GM21619 (cell line): ENCODE measurements around the gene PDE4D.
"Not testable (repeated sequence)": the region's sequence is repeated elsewhere in the genome, so short reads cannot be mapped to it uniquely, and the experiment has no call there.

Experiments used
- ATAC-seq: cut with Tn5 transposase; IDR thresholded peaks from one replicate; pipeline ENCODE4 v1.9.1; 2021; ENCODE audit not compliant: unreplicated experiment

Gene PDE4D

DNA sequence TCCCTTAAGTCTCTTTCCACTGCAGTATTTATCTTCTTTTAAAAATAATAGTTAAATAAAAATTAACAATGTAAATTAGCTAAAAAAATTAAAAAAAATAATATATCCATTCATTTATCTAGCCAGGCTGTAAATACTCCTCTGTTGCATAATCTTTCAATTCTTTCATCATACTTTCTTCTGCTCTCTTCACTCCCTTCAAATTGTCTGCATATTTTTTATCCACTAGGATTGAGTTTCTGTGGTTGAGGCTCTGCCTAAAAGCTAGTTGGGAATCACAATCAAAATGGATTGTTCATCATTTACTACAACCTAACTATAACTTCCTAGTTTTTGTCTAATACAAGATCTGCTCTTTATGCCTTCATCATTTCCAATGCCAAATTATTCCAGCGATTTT, 182.2 kb downstream of the PDE4D start:
- no peak for ATAC-seq

DNA sequence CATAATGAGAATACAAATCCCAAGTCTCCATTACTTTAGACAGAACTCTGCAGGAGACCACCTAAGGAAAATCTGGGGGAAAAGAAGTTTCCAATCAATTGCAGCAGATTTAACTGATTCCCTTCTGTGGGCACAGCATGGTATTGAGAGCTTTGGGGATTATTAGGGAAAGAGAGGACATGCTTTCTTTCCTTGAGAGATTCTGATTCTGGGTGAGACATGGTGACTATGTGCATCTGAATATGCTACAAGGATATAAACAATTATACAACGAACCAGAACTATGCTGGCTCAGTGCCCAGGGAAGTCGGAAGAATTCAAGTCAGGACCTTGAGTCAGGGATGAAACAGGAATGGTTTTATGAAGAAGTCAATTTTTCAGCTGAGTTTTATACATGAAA, 183.7 kb downstream of the PDE4D start:
- ATAC-seq: no peak

DNA sequence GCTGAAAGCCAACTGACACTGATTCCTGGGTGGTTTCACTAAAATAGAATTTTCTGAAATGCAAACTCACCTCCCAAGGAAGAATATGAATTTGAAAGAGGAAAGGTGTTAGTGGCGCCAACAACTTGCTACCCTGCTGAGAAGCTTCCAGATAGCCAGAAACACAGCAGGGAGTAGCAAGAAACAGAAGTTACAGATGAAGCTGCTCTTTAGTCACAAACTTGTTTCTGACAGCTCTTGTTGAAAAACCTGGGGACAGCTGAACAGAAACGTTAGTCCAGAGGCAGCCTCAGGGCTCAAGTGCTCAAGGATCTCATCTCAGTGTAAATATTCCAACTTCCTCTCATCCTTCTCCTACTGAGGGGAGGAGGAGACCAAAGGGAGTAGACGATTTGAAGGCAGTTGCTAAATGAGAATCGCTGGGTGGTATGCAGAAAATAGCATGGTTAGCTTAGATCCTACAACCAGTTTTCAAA, 184.1 kb downstream of the PDE4D start:
- ATAC-seq: no peak

DNA sequence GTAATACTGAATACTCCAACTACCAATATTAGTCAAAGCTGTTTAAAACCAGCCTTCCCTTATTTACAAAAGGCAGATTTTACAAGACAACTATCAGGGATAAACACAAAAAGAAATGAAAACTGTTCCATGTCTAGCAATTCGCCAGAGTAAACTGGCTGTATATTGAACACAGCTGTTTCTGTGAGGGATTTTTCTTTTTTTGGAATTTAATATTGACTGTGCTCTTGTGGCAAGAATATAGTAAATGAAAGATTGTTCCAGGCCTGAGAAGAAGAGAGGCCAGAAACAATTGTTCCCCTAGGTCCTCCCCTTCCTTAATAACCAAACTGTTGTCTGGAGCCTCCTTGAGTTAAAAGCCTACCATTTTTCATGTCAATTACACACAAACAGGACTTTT, 188.6 kb downstream of the PDE4D start:
- ATAC-seq: no peak

DNA sequence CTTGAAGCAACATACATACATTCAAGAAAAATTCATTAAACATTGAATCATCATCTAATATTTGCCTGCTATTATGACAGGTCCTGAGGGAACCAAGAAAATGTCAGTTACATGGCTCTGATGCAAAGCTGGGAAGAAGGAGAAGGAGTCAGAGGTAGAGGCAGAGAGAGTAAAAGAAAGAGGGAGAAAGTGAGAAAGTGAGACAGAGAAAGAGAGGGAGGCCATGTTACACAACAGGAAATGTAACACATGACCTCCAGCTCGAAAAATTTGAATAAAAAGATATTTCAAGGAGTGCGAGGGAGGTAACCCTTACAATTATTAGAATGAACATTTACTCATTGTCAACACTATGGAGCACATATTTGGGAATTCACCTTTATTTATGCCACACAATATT, 189.7 kb downstream of the PDE4D start:
- no peak for ATAC-seq

DNA sequence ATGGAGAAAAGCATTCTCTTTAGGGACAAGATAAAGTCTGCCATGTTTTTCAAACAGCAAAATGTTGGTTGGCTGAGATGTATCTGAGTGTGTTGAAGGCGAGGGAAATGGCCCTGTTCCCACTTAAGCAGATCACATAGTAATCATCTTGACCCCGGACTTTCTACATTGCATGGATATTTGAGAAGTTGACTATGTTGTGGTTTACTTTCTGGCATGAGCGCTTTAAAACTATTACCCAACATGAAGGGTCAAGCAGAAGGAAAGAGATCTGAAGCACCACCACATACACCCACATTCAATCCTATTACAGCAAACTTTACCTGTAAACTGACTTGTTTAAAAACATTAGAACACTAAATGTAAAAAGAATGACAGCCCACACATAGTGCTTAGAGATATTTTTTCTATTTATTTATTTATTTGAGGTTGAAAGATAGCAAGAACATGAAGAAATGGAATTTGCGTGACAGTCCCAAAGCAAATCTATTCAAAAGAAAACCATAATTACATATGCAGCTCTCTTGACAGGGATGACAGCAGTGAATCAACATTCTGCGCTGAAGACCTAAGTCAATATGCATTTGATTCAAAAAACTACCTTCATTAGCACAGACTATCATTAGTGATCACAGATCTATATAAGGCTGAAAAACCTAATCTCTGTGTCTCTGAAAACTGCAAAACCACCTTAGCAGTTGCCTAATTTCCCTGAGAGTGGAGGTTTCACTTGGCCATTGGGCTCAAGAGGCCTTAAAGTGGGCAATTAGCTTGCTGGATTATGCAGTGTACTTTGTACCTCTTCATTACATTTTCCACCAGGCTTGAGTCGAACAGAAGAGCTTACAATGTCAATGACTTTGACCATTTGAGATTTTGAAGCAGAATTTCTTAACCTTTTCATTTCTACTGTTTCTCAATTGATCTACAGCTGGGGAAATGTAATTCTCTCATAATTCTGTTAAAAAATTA, 195.0 kb downstream of the PDE4D start:
- ATAC-seq: no peak

DNA sequence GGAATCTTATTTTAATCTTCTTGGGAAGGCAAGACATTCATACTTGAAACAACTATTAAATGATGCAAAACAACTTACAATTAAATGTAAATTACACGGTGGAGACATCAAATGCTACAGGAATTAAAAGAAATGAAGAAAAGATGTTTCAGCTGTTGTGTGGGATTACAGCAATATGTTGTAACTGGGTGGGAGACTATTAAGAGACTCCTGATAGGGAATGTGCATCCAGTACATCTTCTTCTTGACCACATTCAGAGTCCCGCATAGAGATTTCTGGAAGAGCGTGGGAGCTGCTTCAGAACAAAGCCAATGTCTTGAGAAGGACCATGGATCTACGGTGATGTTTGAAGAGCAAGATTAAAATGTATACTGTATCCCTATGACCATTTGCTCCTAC, 199.1 kb downstream of the PDE4D start:
- no peak for ATAC-seq

DNA sequence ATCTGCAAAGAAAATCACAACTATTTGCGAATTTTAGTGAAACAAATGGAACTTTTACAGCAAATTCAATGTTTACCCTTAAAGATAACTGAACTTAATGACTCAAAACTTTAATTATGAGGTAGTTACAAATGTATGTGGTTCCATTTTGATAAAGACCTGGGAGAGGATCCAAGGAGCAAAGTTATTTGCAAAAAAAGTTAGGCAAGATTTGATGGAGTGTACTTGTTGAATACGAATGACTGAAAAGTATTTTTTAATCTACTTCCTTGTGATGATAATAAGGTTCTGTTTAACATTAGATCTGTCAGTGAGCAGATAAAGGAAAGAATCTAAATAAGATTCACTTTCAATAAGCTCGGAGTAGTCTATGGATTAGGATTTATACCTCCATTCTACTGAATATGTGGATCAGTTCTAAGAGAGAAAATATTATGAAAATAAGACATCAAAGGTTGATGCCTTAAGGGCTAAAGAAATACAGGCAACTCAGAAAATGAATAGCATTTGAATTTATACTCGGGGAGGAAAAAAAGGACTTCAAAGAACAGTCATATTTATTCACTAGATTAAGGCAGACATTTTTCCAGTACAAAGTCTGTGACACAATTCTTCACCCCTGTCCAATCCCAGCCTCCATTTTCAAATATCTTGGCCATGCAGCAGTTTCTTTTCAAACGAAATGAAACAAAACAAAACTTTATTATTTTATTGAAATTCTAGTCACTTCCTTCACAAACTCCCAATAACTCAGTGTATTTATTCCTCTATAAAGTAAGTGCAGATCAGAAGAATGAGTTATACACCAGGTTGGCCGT, 199.8 kb downstream of the PDE4D start:
- no peak for ATAC-seq

DNA sequence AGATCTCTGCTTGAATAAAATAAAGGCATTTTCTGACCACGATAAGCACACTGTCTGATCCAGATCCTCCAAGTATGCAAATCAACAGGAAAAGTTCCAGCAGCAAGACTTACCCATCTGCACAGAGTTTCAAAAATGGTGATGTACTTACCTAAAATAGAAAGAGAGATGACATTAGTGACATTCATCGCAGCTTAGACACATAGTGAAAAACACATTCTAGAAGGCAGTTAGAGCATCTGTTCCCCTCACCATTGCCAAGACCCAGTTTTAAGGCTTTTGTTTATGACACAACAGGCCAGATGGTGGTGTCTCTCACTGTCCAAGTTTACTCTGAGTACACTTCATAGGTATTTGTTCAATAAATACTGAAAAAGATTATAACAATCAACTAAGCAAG, 207.7 kb downstream of the PDE4D start:
- peak; percentile 78 for ATAC-seq

DNA sequence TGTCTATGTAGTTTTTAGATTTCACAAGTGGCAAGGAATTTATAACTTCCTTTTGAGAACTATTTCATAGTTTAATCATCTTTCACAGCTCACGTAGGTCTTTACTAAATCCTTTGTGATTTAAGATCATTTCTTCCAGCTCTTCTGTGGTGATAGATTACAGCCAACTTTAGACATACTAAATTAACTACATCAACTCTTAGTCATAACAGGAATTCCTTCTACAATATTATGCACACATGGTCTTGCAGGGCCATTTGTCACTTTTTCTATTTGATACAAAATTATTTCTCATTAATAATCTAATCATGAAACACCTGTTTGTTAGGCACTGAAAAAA, 208.4 kb downstream of the PDE4D start:
- no peak for ATAC-seq

DNA sequence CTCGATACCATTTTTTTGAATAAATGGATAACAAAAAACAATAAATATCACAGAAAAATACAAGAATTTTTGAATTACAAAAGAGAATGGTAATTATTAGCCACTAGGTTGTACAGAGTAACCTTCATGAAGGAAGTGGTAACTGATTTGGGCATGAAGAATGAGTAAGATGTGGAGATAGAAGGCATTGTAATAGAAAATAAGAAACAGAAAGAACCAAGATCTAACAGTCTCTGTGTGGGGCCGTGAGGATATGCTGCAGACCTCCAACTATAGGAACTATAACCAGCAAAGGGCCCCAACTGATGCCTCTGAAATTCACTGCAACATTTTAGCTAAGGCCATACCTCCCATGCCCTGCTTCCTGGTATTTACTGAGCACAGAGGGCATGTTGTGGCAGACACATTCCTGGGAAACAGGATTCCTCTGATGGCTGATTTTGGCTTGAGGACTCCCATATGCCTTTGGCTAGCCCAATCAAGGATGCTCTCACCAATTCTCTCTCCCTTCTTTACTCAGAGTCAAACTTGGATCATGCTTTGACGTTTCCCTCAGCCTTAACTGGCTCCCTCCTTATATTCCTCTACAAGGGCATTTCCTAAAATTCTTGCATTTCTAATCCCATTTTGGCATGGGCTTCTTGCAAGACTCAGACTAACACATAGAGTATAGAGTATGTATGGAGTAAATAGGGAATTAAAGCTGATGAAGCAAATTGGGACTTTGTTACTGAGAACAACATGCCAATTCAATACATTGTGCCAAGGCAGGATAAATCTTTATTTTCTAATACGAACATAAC, 208.9 kb downstream of the PDE4D start:
- ATAC-seq: no peak

DNA sequence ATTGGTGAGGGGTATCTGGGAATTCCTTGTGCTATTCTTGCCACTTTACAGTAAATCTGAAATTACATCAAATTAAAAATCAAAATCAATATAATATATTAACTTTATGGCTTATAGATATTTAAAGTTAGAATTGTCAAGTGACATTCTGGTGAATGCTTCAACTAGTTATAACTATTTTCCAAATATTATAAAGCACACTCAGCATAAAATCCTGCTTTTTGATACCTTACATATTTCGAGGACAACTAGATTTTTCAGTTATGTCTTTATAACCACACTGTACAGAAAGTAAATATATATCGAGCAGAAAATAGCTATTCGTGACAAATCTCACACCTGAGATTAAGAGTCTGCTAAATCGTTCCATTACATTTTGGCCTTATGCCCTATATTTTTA, 210.2 kb downstream of the PDE4D start:
- no peak for ATAC-seq

DNA sequence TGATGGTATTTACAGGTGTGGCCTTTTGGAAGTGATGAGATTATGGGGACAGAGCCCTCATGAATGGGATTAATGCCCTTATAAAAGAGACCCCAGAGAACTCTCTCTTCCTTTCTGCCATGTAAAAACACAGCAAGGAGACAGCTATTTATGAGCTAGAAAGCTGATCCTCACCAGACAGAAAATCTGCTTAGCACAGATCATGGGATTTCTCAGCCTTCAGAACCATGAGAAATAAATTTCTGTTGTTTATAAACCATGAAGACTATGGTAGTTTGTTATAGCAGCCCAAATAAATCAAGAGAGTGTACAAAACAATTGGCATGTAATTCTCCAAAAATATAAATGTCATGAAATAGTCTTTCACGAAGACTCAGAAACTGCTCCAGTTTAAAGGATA, 211.0 kb downstream of the PDE4D start:
- no peak for ATAC-seq

DNA sequence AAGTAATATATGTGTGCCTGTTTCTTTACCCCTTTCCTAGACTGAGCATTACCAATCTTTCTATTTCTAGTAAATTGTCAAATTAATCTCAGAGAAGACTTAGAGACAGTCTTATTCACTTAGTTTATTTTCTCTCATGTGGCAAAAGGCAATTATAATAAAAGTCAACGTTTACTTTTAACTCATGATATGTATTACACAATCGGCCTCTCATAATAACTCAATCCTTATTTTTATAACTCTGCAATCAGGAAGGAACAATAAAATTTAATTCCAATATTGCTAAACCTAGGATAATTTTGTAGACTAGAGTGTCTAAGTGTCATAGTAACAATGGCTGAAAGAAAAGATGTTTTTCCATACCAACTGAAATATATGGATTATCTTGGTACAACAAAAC, 214.6 kb downstream of the PDE4D start:
- no peak for ATAC-seq

DNA sequence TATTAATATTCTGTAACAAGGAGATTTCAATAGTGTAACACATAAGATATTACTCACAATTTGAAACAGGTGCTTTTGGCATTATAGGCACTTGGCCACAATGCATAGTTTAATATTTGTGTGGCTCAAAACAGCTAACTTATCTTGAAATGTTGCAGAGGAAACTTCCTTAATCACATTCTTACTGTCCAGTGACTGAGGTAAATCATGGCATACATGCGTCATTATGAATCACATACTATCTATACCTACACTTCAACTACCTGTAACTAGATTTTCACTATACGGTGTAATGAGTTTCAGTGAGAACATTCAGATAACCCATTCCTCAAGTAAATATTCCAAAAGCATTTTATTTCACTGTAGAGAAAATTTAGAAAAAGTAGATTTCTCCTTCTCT, 218.8 kb downstream of the PDE4D start:
- no peak for ATAC-seq

DNA sequence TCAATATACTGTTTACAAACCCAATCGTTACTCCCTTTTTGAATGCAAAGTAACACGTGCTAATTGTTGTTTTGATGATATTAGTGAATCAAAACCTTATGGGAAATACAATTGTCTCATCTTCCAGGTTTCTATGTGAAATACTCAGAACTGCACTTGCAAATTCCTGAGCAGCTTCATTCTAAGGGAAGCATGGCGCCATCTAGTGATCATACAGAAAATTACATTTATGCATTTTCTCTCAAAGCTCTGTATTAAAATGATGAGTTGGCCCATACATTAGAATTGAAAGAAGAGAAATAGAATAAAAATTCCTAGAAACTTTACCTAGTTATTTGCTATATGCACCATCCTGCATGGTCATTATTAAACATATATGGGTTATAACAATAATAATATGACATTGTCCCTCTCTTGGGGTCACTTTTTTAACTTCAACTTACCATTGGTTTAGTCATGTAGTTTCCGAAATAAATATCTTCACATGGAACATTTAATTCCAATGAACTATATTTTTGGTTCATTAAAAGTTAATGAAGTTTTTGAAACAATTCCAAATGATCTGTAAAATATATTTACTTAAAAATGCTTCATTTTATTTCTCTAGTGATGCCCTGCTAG, 220.0 kb downstream of the PDE4D start:
- ATAC-seq: no peak

DNA sequence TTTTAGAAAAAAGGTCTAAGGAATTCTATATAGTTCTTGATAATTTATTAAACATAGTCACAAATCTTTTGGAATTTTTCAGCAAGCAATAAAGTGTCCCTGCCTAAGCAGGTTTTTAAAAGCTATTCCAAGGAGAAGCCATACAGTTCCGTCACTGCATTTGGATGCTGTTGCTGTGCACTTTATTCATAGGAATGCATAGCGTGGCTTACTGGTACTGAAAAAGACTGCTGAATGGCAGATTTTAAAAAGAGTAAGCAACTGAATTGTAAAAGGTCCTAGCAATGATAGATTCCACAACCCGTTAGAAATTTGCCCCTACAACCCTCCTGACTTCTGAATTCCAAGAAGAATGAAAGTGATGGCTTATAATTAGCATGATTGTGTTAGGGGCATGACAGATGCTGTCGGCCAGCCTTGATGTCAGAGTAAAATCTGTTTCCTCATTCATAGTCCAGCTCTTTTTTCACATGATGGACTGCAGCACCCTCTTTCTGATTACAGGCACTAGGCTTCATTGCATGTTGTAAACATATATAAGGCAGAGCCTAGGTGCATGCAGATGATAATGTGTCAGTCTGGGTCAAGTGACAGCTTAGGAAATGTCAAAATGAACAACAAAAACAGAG, 227.0 kb downstream of the PDE4D start:
- no peak for ATAC-seq

DNA sequence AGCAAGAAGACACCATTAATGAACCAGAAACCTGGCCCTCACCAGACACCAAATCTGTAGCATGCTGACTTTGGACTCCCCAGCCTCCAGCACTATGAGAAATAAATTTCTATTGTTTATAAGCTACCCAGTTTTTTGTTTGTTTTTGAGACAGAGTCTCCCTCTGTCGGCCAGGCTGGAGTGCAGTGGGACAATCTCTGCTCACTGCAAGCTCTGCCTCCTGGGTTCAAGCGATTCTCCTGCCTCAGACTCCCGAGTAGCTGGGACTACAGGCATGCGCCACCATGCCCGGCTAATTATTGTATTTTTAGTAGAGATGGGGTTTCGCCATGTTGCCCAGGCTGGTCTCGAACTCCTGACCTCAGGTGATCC, 227.7 kb downstream of the PDE4D start:
- not testable (repeated sequence) for ATAC-seq

DNA sequence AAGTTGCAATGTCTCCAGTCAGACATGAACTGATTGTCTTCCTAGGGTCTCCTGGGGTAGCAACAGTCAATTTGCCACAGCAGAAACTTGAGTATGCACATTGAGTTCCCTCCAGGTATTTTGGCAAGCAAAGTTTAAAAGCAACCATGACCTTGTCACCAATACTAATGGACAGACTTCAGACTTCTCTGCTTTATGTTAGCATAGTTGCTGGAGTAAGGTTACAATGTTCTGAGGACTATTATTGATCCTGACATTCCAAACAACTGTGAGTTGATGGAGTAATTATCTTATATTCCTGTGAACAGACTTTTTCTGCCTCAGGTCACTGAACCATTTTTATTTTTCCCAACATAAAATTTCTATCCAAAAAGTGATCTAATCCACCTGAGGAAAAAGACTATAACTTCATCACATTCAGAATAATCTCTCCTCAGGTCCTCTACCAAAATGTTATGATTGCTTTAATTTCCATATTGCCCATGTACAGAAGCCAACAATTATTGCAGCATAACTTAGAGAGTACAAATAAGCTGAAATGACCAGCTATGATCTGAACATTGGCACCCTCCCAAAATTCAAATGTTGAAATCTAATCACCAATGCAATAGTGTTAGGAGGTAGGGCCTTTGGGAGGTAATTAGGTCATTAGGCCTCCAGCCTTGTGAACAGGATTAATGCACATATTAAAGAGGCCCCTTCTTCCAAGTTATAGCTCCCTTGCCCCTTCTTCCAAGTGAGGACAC, 228.3 kb downstream of the PDE4D start:
- ATAC-seq: no peak
